Activated CD8-positive, alpha-beta memory T cell treated with anti-CD3 and anti-CD28 coated beads for 48 hours (primary cell): Measurements from ENCODE around the gene KRT73.

Experiments used
- DNase-seq, 3 experiments: peaks; one replicate each; pipeline ENCODE4 v3.0.0-alpha.2; 2020; ENCODE audit warnings: low read depth in 2 of 3, low spot score in 2 of 3

KRT73 gene

GRCh38 chr12:52645982-52646381, 27.6 kb upstream of the KRT73 start:
- no peak for DNase-seq

- no peak for DNase-seq
Observed at GRCh38 chr12:52645120-52645761, 26.9 kb upstream of the KRT73 start.

GRCh38 chr12:52644078-52644415, 25.7 kb upstream of the KRT73 start:
- no peak for DNase-seq

DNA sequence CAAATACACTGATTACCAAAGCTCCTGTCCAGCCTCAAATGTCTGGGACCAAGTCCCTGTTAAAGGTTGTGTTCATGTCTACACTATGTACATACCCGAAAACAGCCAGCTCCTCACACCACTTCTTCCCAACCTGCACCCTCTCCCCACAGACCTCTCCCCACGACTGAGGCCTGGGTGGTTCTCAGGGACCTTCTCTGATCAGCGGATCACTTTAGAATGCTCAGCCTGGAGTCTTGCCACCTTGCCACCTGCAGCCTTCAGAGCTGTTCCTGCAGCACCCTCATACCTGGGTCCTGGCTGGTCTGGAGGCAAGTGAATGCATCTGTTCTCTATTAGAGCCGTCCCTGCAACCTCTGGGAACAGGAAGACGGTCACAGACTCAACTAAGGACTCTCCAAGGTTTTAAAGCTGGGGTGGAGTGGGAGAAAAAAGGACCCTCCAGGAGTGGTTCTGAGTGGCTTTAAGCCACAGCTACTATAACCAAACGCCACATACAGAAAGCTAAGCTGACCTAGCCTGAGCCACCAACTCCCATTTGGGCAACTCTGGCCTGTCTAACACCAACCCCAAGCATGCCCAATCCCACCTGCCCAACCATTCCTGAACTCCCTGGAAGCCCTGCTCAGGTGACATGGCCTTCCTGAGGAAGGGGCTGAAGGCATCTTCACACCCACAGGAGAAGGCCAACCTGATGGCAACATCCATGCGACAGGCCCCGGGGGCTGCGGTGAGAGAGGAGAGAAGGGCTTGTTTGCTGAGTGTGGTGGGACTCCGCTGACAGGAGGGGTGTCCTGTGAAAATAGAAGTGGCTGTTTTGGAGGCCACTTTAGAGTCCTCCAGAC, 25.1 kb upstream of the KRT73 start:
- no peak for DNase-seq

DNA sequence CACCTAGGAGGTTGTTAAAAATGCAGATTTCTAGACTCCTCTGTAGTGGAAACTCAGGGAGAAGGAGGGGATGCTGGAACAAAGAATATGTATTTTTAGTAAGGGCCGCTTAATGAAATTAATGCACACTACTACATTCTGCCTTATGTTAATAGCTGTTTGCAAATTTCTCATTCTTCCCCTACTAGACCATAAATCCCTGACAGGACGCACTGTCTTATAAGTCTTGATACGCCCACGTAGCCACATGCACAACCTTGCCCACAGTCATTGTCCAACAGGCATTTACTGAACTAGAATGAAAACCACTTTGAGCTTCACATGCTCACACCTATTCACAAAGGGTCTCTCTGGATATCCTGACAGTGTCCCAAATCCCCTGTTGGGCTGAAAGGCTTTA, 23.1 kb upstream of the KRT73 start:
- DNase-seq, result no peak

GRCh38 chr12:52637299-52637698, 18.9 kb upstream of the KRT73 start:
- DNase-seq, result no peak

- no peak for DNase-seq
Observed at GRCh38 chr12:52636592-52637258, 18.4 kb upstream of the KRT73 start.

- DNase-seq, result no peak
Observed at GRCh38 chr12:52636189-52636588, 17.8 kb upstream of the KRT73 start.

DNA sequence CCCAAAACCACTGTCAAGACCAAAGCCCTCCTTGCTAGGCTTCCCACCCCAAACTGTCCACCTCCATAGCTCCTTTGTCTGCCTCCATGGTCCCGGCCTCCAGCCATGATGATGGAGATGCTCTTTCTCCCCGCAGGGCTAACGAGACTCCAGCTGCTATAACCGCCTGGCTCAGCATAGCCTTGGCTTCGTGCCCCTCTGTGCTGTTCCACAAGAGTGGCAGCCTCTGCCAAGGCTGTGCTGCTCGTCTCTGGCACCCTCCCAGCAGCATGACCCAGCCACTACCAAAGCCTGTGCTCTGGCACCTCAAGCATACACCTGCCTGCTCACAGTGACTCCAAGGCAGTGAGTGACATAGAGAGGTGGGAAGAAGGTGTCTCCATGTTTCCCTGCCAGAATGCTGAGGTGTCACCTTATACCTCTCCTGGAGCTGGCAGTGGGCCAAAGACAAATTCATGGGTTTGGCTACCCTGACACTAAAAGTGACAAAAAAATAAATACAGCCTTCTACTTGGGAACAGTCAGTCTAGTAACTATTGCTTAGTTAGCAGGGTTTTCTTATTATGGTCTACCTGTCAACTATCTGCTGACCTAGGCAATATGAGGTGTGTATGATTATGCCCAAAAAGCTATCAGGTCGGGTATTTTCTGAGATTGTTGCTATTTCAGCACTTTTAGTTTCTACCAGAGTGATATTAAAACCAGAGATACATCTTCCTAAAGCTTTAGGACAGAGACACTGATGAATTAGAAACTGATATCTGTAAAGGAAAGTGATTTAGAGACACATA, 16.1 kb upstream of the KRT73 start:
- no peak for DNase-seq

- DNase-seq, result no peak
Observed at GRCh38 chr12:52633383-52633782, 15.0 kb upstream of the KRT73 start.

DNA sequence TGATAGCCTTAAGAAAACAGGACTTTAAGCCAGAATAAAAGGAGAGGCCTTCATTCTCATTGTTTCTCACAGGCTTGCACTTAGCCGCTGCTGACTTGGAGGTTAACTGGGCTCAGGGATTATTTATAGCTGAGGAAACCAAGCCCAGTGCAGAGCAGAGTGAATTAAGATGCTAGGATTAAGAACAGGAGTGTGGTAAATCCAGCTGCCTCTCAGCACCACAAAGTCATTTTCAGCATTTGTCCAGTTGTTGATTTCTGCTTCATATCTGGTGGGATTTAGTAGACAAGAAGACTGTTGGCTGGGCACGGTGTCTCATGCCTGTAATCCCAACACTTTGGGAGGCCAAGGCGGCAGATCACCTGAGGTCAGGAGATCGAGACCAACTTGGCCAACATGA, 14.3 kb upstream of the KRT73 start:
- no peak for DNase-seq

- DNase-seq, result no peak
Observed at GRCh38 chr12:52631676-52632459, 13.5 kb upstream of the KRT73 start.

- DNase-seq, result no peak
Observed at GRCh38 chr12:52631264-52631663, 12.9 kb upstream of the KRT73 start.

- DNase-seq, result no peak
Observed at GRCh38 chr12:52630599-52631200, 12.3 kb upstream of the KRT73 start.

- no peak for DNase-seq
Observed at GRCh38 chr12:52630008-52630500, 11.7 kb upstream of the KRT73 start.

DNA sequence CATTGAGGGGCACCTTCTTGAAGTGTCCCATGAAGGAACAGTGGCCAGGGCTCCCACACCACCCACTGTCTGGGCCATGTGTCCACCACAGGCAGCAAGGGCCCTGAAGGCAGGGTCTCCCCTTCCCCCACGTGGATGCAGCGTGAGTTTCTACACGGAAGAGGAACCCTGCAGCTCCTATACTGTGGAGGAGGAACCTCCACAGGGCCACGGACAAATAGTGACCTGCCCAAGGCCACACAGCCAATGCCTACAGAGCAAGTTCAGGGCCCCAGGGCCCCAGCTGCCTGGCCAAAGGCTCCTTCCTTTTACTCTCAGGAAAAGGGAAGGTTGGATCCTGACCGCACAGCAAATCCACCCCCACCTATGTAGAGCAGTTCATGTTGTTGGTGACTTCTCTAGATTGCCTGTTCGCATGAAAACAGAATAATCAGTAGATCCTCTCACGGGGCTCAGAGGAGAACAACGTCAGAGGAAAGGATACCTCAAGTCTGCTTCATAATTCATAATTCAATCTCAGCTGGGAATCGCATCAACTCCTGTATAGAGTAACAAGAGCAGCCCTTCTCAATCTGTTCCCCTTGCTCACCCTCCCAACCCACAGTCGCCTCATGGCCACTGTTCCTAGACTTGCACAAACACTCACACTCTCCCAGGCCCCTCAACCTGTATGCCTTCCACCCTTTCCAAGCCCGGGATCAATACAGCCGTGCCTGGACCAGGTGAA, 11.1 kb upstream of the KRT73 start:
- no peak for DNase-seq

DNA sequence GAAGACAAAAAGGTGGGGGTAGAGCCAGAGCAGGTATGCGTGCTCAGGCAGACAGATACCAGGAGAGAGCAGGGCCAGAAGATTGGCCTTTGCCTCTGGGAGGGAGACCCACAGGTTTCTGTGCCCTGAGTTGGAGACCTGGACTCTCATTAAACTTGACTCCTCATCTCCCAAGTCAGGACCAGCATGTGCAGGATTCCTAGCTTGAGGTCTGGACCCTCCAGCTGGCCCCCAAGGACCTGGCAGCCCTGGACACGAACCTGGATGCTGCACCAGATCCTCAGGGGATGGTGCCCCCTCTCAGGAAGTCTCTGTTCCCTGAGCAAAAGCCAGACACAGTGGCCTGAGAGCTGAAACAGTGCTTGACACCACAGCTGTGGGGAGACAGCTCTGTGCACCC, 10.5 kb upstream of the KRT73 start:
- no peak for DNase-seq

DNA sequence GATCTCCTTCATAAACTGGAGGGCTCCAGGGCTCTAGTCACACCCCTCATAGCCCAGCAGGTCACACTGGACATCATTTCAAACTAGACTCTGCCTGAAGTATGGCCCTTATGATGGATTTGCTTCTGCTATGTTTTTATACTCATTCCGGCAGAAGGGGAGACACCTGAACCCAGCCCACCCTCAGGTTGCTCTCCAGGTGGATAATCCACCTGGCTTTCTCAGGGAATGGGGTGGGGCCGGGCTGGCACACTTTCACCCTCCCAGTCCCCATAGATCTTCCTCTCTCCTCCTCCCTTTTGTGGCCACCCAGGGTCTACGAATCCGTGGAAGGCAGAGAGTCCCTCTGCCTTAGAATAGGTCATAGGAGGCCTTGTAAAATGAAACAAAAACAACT, 9.8 kb upstream of the KRT73 start:
- DNase-seq, result no peak

- DNase-seq, result no peak
Observed at GRCh38 chr12:52627395-52628110, 9.2 kb upstream of the KRT73 start.
